Upper lobe of left lung (tissue), 6 donors: Measurements from ENCODE around the gene TGFB1I1. TPM values are rescaled to one million over a fixed set of nuclear protein-coding genes. Genes with fewer than 3 reads are reported as not detected.
A peak's percentile ranks its signal among the peaks of the same experiment; 100 is the strongest.
"Not testable (repeated sequence)": the region's sequence is repeated elsewhere in the genome, so short reads cannot be mapped to it uniquely, and the experiment has no call there.

Experiments used
- ATAC-seq, 2 donors: fragments of 200-7000 bp; cut with Tn5 transposase; one replicate each; pipeline ENCODE4 v1.9.1; 2022; ENCODE audit warnings: mild to moderate bottlenecking in 2 of 2, moderate library complexity in 2 of 2; ENCODE audit not compliant: low FRiP score in 2 of 2
- DNase-seq, 2 donors: peaks; one replicate each; pipeline ENCODE4 v3.0.0-alpha.2; 2019 to 2020
- H3K27ac ChIP-seq, 4 donors: fragments of 200-600 bp; sonication (generic); one replicate each; pipeline ENCODE4 v1.5.1; 2016 to 2019
- H3K27me3 ChIP-seq, 4 donors: fragments of 200-600 bp; sonication (generic); one replicate each; pipeline ENCODE4 v1.5.1; 2017 to 2019
- H3K36me3 ChIP-seq, 4 donors: fragments of 200-600 bp; sonication (generic); one replicate each; pipeline ENCODE4 v1.5.1; 2016 to 2019
- H3K4me1 ChIP-seq, 4 donors: fragments of 200-600 bp; sonication (generic); one replicate each; pipeline ENCODE4 v1.5.1; 2018 to 2019
- H3K4me3 ChIP-seq, 4 donors: fragments of 200-600 bp; sonication (generic); one replicate each; pipeline ENCODE4 v1.5.1; 2017 to 2019; ENCODE audit warnings: mild to moderate bottlenecking in 2 of 4, moderate library complexity in 1 of 4
- H3K9me3 ChIP-seq, 4 donors: fragments of 200-600 bp; sonication (generic); one replicate each; pipeline ENCODE4 v1.5.1; 2018 to 2019
- CTCF ChIP-seq, 6 experiments: fragments of 450-650 bp in 4 of 6; fragments of 200-600 bp in 2 of 6; sonication (generic) in 2 of 6; IDR thresholded peaks; one replicate each; pipeline ENCODE4 v1.5.1; 2016 to 2019; ENCODE audit warnings: antibody characterized with exemption in 6 of 6
- EP300 ChIP-seq, 4 donors: sonication (generic); formaldehyde crosslinking; IDR thresholded peaks; one replicate each; pipeline ENCODE4 v1.5.1; 2017; ENCODE audit warnings: antibody characterized with exemption in 4 of 4, control low read depth in 2 of 4
- POLR2A ChIP-seq, 4 donors: fragments of 450-650 bp; IDR thresholded peaks; one replicate each; pipeline ENCODE4 v1.5.1; 2016 to 2017; ENCODE audit warnings: antibody characterized with exemption in 4 of 4, mild to moderate bottlenecking in 2 of 4
- POLR2AphosphoS5 ChIP-seq, 2 donors: sonication (generic); formaldehyde crosslinking; IDR thresholded peaks; one replicate each; pipeline ENCODE4 v1.5.1; 2017; ENCODE audit warnings: antibody characterized with exemption in 2 of 2
- WGBS, 2 donors: methylation state at CpG; one replicate each; pipeline ENCODE4 v1.1.5; 2017 to 2018; 5-methylcytosine and 5-hydroxymethylcytosine counted together
- total RNA-seq, 6 donors: library from RNA; depleted of rRNA in 4 of 6; stranded (reverse); fragments of >200 nt in 4 of 6; gene quantifications; one replicate each; pipeline versions ENCODE4 v1.1.0 to v1.2.1, GENCODE V29; 2016 to 2021
- donor health status: DM: no; HTN: no; CAD: no; lungs with moderate emphysema.
- donor health status: DM: no; HTN: yes; CAD: no; lungs with severe emphysema.

The TGFB1I1 gene
- total RNA-seq, 6 donors from 2014 or later, result 21.0 to 62.8 (median 27.8) TPM

GRCh38 chr16:31522071-31522470 lies 50.1 kb downstream of the TGFB1I1 start:
- Histone ChIP-seq H3K27me3 (no peaks in the 10 kb centered on the region), H3K9me3 (no peaks in the 10 kb centered on the region), H3K27ac (no peak overlapping the region), H3K36me3 (no peaks in the 10 kb centered on the region), H3K4me3 (no peak overlapping the region), H3K4me1 (no peaks in the 10 kb centered on the region)
- no peak for ATAC-seq
- 91% methylated on average over 6 of the region's 6 CpGs for WGBS, 2 donors
- no peak for DNase-seq
- TF ChIP-seq EP300 (IDR thresholded peaks at IDR 0.05) (no peak), POLR2AphosphoS5 (IDR thresholded peaks at IDR 0.05) (no peak), CTCF (IDR thresholded peaks at IDR 0.05) (no peak), POLR2A (IDR thresholded peaks at IDR 0.05) (no peak)

- H3K4me1 ChIP-seq, H3K9me3 ChIP-seq, H3K4me3 ChIP-seq, DNase-seq, H3K27ac ChIP-seq, H3K36me3 ChIP-seq, H3K27me3 ChIP-seq: not testable (repeated sequence)
- 43 to 74% methylated on average over 1 to 3 of the region's 6 CpGs for whole genome bisulfite sequencing, 2 donors
- ATAC-seq, result peak in 1 of 2 donors; percentile 60
Measured at GRCh38 chr16:31523768-31524167, 51.8 kb downstream of the TGFB1I1 start.

GRCh38 chr16:31525113-31525512 lies 53.2 kb downstream of the TGFB1I1 start:
- Histone ChIP-seq H3K4me3 (no peak overlapping the region), H3K36me3 (no peaks in the 10 kb centered on the region), H3K4me1 (peaks cover 0 to 16% (median 4%) of the 10 kb centered on the region in 4 donors), H3K27me3 (peaks cover 0 to 7% (median 0%) of the 10 kb centered on the region in 4 donors), H3K9me3 (no peaks in the 10 kb centered on the region), H3K27ac (no peak overlapping the region)
- ATAC-seq (no peak), DNase-seq (no peak)
- WGBS, 2 donors, result 86 to 94% methylated on average over 3 of the region's 3 CpGs
- TF ChIP-seq CTCF (IDR thresholded peaks at IDR 0.05) (no peak), EP300 (IDR thresholded peaks at IDR 0.05) (no peak), POLR2A (IDR thresholded peaks at IDR 0.05) (no peak), POLR2AphosphoS5 (IDR thresholded peaks at IDR 0.05) (no peak)

Other genes with a start within 250 kb of the TGFB1I1 start
- 10 to 100 TPM; 12.3 to 65.2 (median 40.9) TPM for gene ITGAM, start 212.2 kb upstream of the TGFB1I1 start, total RNA-seq
- gene ITGAX, start 117.0 kb upstream of the TGFB1I1 start, total RNA-seq, result 100 to 1,000 TPM in 4 of 6 donors, 10 to 100 TPM in 2; 24.0 to 318 (median 134) TPM
- gene ITGAD, start 78.8 kb upstream of the TGFB1I1 start, total RNA-seq, result under 1 TPM in 3 of 6 donors, not detected in 3; 0.15 to 0.69 (median 0.52) TPM
- not detected for gene COX6A2, start 43.8 kb upstream of the TGFB1I1 start, total RNA-seq
- 1 to 10 TPM in 1 of 6 donors, under 1 TPM in 4, not detected in 1; 0.30 to 1.0 (median 0.77) TPM for gene ZNF843, start 29.4 kb upstream of the TGFB1I1 start, total RNA-seq
- 10 to 100 TPM in 5 of 6 donors, 1 to 10 TPM in 1; 6.6 to 18.9 (median 16.2) TPM for gene ARMC5, start 12.7 kb upstream of the TGFB1I1 start, total RNA-seq
- 1 to 10 TPM in 4 of 6 donors, under 1 TPM in 2; 0.84 to 3.3 (median 1.2) TPM for gene SLC5A2, start 11.0 kb downstream of the TGFB1I1 start, total RNA-seq
- 100 to 1,000 TPM in 1 of 6 donors, 10 to 100 TPM in 5; 46.8 to 132 (median 80.6) TPM for gene RUSF1, start 36.2 kb downstream of the TGFB1I1 start, total RNA-seq
- not detected for gene AHSP, start 55.7 kb downstream of the TGFB1I1 start, total RNA-seq